GM12874 (cell line): ENCODE data around the gene ANKRD66.

Experiments used
- CTCF ChIP-seq: IDR thresholded peaks from 2 replicates; pipeline ENCODE4 v1.5.1; 2011; ENCODE audit warnings: low read depth, mild to moderate bottlenecking, control low read depth, low read length, moderate library complexity; ENCODE audit not compliant: insufficient read depth

Gene ANKRD66

GRCh38 chr6:46746696-46747095, at the start of gene ANKRD66:
ANKRD66 (plus strand) TSS chr6:46746933; CDS start chr6:46751949, 5,016 bp downstream.
- TF ChIP-seq CTCF, result no peak

GRCh38 chr6:46699970-46700369, 46.8 kb upstream of the ANKRD66 start:
- no peak for TF ChIP-seq CTCF

- TF ChIP-seq CTCF, result no peak
These were observed 42.2 kb upstream of the ANKRD66 start for GRCh38 chr6:46704562-46704961.

- no peak for TF ChIP-seq CTCF
These were observed 40.3 kb upstream of the ANKRD66 start for GRCh38 chr6:46706464-46706863.

GRCh38 chr6:46711491-46711890, 35.2 kb upstream of the ANKRD66 start:
- TF ChIP-seq CTCF, result no peak

GRCh38 chr6:46715141-46715540, 31.6 kb upstream of the ANKRD66 start:
- TF ChIP-seq CTCF, result no peak

- no peak for TF ChIP-seq CTCF
These were observed 27.6 kb upstream of the ANKRD66 start for GRCh38 chr6:46719099-46719498.

- TF ChIP-seq CTCF, result no peak
These were observed 26.3 kb upstream of the ANKRD66 start for GRCh38 chr6:46720401-46720800.
